ENCODE results near the gene GPATCH11. TPM values are rescaled to one million over a fixed set of nuclear protein-coding genes. Genes with fewer than 3 reads are reported as not detected.

The GPATCH11 gene
- total and polyA plus RNA-seq, 12 donors = 2.6 to 6.1 (median 5.6) TPM

DNA sequence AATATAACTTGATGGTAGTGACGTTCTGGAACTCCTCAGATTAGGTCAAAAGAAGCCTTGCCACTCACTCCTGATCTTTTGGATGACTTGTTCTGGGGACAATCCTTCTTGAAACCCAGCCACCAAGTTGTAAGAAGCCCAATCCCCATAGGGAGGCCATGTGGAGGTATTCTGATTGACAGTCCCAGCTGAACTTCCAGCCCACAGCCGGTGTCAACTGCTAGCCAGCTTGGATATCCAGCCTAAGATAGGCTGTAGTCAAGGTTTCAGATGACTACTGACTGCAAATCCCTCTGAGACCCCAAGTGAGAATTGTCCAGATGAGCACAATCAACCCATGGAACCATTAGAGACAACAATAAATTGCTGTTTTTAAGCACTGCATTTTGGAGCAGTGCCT, 41.1 kb downstream of the GPATCH11 start:
- no peaks in the 10 kb centered on the region for H3K9me3 ChIP-seq
- H3K27me3 ChIP-seq = no peaks in the 10 kb centered on the region
- intact Hi-C loops (cut with DNase I) = no loop called here
- no peaks in the 10 kb centered on the region for H3K4me1 ChIP-seq
- ATAC-seq (no peak), DNase-seq (no peak)
- H3K4me3 ChIP-seq = no peak overlapping the region
- TF ChIP-seq, protein P1, sequence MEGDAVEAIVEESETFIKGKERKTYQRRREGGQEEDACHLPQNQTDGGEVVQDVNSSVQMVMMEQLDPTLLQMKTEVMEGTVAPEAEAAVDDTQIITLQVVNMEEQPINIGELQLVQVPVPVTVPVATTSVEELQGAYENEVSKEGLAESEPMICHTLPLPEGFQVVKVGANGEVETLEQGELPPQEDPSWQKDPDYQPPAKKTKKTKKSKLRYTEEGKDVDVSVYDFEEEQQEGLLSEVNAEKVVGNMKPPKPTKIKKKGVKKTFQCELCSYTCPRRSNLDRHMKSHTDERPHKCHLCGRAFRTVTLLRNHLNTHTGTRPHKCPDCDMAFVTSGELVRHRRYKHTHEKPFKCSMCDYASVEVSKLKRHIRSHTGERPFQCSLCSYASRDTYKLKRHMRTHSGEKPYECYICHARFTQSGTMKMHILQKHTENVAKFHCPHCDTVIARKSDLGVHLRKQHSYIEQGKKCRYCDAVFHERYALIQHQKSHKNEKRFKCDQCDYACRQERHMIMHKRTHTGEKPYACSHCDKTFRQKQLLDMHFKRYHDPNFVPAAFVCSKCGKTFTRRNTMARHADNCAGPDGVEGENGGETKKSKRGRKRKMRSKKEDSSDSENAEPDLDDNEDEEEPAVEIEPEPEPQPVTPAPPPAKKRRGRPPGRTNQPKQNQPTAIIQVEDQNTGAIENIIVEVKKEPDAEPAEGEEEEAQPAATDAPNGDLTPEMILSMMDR (IDR thresholded peaks at IDR 0.05) = no peak
- 94 to 95% methylated on average over 2 of the region's 2 CpGs for WGBS, 2 donors
- H3K27ac ChIP-seq = no peak overlapping the region
- peaks cover 0 to 100% (median 43%) of the 10 kb centered on the region in 9 donors for H3K36me3 ChIP-seq

DNA sequence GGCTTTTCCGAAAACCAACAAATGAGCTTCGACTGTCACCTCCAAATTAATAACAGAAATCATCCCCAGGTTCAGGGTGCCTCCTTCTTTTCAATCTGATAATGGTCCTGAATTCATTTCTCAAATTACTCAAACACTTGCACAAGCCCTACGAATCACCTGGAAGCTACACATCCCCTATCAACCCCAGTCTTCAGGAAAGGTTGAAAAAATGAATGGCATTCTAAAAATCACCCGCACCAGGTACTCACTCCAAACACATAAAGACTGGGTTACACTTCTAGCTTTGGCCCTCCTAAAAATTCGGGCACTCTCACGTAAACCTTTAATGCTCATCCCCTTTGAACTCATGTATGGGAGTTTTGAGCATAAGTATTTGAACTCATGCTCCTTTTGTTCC, 48.6 kb downstream of the GPATCH11 start:
- H3K4me1 ChIP-seq = no peaks in the 10 kb centered on the region
- no peaks in the 10 kb centered on the region for H3K27me3 ChIP-seq
- TF ChIP-seq, protein P1 (IDR thresholded peaks at IDR 0.05) = no peak
- DNase-seq (no peak), ATAC-seq (no peak)
- no peak overlapping the region for H3K27ac ChIP-seq
- intact Hi-C loops (cut with DNase I) = no loop called here
- WGBS, 2 donors = 97 to 98% methylated on average over 6 of the region's 6 CpGs
- H3K4me3 ChIP-seq = no peak overlapping the region
- H3K36me3 ChIP-seq = peaks cover 0 to 100% (median 69%) of the 10 kb centered on the region in 9 donors
- H3K9me3 ChIP-seq = no peaks in the 10 kb centered on the region

DNA sequence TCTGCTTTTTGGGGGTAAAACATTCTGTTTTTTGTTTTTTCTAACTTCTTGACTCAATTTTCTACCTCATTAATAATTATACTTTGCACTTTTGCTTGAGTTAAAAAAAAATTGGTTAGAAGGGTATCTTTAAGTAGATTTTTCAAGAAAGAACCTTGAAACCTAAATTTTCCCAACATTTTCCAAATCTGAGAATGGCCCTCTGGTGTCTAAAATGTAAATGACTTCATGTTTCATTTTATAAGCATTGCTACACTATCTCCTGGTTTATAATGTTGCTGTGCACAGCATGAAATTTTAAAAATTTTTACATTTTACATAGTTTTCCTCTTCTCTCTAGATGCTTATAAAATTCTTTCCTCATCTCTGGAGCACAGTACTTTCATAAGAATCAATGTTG, 58.2 kb downstream of the GPATCH11 start:
- Histone ChIP-seq H3K4me3 (no peak overlapping the region), H3K4me1 (no peaks in the 10 kb centered on the region), H3K9me3 (no peaks in the 10 kb centered on the region), H3K36me3 (peaks cover 0 to 100% (median 72%) of the 10 kb centered on the region in 9 donors), H3K27ac (no peak overlapping the region), H3K27me3 (no peaks in the 10 kb centered on the region)
- no peak for DNase-seq
- ATAC-seq = no peak
- TF ChIP-seq, protein P1 (IDR thresholded peaks at IDR 0.05) = no peak
- intact Hi-C loops (cut with DNase I) = no loop called here

DNA sequence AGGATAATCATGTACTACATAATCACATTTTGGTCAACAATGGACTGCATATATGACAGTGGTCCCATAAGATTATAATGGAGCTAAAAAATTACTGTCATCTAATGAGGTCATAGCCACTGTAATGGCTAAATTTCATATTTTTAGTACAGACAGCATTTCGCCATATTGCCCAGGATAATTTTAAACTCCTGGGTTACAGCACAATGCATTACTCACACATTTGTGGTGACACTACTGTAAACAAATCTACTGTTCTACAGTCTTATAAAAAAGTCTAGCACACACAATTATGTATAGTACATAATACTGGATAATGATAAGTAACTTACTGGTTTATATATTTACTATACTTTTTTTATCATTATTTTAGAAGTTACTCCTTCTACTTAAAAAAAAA, 59.7 kb downstream of the GPATCH11 start:
- ATAC-seq (no peak), DNase-seq (no peak)
- H3K36me3 ChIP-seq = peaks cover 0 to 100% (median 68%) of the 10 kb centered on the region in 9 donors
- no peak overlapping the region for H3K27ac ChIP-seq
- intact Hi-C loops (cut with DNase I) = no loop called here
- H3K4me1 ChIP-seq = no peaks in the 10 kb centered on the region
- 94 to 98% methylated on average over 1 of the region's 1 CpG for WGBS, 2 donors
- no peaks in the 10 kb centered on the region for H3K27me3 ChIP-seq
- H3K4me3 ChIP-seq = no peak overlapping the region
- H3K9me3 ChIP-seq = no peaks in the 10 kb centered on the region
- TF ChIP-seq, protein P1 (IDR thresholded peaks at IDR 0.05) = no peak
